22Rv1 (cell line): ENCODE data around the gene SERPINB6.

ENCODE experiments used
- H3K27ac ChIP-seq: fragments of 450-650 bp; 2 replicates; pipeline ENCODE4 v1.5.1; 2017
- CTCF ChIP-seq: fragments of 450-650 bp; IDR thresholded peaks from 2 replicates; pipeline ENCODE4 v1.5.1; 2017; ENCODE audit warnings: mild to moderate bottlenecking
- ZFX ChIP-seq: fragments of 450-650 bp; IDR thresholded peaks from 2 replicates; pipeline ENCODE4 v1.6.1; 2017; ENCODE audit warnings: antibody characterized with exemption, borderline replicate concordance

Gene SERPINB6

GRCh38 chr6:2998998-2999617, 27.7 kb upstream of the SERPINB6 start:
- H3K27ac ChIP-seq, result peak overlapping the region; percentile 66
- TF ChIP-seq CTCF, result no peak
- no peak for TF ChIP-seq ZFX

GRCh38 chr6:2998249-2998997, 27.1 kb upstream of the SERPINB6 start:
- TF ChIP-seq CTCF, result peak; percentile 81
- peak overlapping the region; percentile 66 for H3K27ac ChIP-seq

- no peak overlapping the region for H3K27ac ChIP-seq
- no peak for TF ChIP-seq ZFX
- no peak for TF ChIP-seq CTCF
Observed at GRCh38 chr6:2993755-2994317, 22.5 kb upstream of the SERPINB6 start.

GRCh38 chr6:2992330-2992979, 21.1 kb upstream of the SERPINB6 start:
- H3K27ac ChIP-seq, result no peak overlapping the region
- TF ChIP-seq ZFX (no peak), CTCF (no peak)

- TF ChIP-seq CTCF, result no peak
- no peak for TF ChIP-seq ZFX
- peak overlapping the region; percentile 99 for H3K27ac ChIP-seq
Observed at GRCh38 chr6:2990932-2991506, 19.7 kb upstream of the SERPINB6 start.

GRCh38 chr6:2990248-2990931, 19.0 kb upstream of the SERPINB6 start:
- TF ChIP-seq CTCF, result no peak
- no peak for TF ChIP-seq ZFX
- H3K27ac ChIP-seq, result peak overlapping the region; percentile 99
